Measurements from ENCODE around the gene ARSG.
A peak's percentile ranks its signal among the peaks of the same experiment; 100 is the strongest.

The ARSG gene

DNA sequence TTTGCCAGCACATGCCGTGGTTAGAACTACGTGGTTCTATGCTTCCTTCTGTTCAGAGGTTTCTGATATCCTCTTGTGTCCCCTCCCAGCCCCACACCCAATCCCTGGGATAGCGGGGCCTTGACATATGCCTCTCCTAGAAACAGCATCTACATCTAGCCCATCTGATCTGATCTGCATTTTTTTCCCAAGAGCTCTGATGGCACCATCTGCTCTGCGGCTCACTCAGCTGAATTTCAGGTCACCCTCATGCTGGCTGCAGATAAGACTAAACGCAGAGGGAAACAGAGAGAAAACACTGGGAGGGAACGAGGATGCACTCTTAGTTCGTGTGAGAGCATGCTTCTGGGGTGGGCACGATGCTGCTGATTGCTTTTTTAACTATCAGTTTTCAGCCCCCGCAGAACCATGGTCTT, 155.3 kb downstream of the ARSG start:
- DNase-seq (ENCODE audit: low read depth in 2 of 3, low spot score in 1 of 3) = no peak

DNA sequence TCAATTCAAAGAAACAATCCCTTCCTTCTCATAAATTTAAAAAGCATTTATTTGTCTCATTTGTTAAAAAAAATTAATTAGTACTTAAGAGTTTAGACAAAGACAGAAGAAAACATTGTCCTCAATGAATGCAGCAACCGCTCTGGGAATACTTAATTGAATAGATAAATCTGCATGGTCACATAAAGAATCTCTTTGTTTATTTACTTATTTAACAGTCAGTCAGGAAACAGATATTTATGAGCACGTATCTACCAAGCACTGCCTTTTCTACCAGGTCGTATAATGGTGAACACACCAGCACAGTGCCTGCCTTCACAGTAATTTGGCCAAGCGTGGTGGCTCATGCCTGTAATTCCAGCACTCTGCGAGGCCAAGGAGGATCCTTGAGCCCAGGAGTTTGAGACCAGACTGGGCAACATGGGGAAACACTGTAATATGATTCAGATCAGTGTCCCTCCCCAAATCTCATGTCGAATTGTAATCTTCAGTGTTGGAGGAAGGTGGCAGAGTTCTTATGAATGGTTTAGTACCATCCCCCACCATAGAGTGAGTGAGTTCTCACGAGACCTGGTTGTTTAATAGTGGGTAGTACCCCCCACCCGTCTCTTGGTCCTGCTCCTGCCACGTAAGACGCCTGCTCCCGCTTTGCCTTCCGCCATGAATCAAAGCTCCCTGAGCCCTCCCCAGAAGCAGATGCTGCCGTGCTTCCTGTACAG, 157.9 kb downstream of the ARSG start:
- DNase-seq (ENCODE audit: low read depth in 2 of 3, low spot score in 1 of 3) = no peak

DNA sequence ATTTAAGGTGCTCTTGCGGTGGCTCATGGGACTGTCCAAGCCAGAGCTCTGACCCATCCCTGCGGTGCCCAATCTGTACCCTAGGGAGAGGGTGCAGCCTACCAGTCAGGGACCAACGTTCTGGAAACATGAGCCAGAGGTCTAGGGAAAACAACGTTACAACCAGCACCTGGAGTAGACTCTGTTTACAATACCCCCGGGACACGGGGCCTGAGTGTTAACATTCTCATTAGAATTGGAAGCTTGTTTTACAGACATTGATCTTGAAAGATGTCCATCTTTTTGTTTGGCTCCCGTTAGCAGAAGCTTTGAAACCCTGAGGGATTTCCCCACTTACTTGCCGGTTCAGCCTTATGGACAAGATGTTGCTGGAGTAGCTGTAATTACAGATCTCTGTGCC, 159.1 kb downstream of the ARSG start:
- no peak for DNase-seq (ENCODE audit: low read depth in 2 of 3, low spot score in 1 of 3)

DNA sequence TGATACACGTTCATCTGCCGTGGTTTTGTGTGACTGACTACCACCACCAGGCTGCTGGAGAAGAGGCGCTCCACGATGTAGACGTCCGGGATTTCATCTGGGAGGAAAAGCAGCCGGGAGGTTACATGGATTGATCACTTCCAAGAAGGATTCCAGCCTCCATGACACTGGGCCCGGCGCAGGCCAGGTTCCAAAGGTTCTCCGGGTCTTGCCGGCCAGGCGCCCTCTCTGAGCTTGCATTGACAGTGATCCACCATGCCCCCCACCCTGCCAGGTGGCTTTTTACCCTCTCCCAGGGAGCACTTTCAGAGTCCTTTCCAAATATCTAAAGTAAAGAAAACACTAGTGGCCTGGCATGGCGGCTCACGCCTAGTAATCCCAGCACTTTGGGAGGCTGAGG, 159.5 kb downstream of the ARSG start:
- no peak for DNase-seq (ENCODE audit: low read depth in 2 of 3, low spot score in 1 of 3)

DNA sequence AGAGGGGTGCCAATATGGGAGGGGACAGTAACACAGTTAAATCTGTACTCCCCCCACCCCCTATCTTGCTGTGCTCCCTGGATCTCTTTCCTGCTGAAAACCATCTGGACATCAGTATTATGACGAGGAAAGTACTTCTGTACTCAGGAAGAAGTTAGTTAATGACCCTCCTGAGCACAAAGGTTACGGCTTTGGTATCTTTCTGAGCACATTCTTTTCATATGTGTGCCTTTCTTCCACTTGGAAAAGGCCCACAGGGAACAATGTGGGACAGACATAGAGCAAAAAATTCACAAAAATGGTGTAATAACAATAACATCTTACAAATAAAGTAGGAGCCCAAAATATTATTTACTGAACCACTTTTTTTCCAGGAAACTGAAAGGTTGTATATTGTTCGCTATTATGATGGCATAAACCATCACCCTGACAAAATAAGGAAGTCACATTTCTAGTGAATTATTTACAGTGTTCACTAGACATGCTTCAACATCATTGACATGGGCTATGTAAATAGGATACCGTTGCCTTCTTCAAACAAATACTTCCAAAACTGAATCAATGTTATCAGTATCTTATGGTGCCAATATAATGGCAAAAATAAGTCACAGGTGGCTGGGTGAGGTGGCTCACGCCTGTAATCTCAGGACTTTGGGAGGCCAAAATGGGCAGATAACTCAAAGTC, 160.5 kb downstream of the ARSG start:
- DNase-seq (ENCODE audit: low read depth in 2 of 3, low spot score in 1 of 3) = no peak

DNA sequence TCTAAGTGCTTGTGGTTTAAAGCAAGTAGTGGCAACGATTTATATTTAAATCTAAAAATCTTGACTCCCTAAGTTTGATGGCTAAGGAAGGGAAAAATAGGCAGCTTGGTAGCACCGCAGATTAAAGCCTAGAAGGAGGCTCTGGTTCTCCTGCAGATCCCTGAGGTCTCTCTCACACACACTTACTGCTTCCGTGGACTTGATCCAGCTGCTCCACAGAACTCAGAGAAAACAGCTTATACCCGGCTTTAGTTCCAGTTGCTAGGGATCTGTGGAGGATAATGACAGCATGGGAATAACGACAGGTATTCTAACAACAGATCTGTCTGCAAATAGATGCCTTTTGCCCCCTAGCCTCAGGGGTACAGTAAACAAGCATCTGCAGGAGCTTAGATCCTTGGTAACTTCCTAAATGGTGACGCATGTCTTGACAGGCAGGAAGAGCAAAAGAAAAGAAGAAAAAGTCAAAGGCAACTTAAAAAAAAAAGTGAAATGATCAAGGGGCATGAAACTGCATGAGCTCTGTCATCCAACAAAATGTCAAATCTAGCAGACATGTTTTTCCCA, 161.5 kb downstream of the ARSG start:
- DNase-seq (ENCODE audit: low read depth in 2 of 3, low spot score in 1 of 3) = no peak

DNA sequence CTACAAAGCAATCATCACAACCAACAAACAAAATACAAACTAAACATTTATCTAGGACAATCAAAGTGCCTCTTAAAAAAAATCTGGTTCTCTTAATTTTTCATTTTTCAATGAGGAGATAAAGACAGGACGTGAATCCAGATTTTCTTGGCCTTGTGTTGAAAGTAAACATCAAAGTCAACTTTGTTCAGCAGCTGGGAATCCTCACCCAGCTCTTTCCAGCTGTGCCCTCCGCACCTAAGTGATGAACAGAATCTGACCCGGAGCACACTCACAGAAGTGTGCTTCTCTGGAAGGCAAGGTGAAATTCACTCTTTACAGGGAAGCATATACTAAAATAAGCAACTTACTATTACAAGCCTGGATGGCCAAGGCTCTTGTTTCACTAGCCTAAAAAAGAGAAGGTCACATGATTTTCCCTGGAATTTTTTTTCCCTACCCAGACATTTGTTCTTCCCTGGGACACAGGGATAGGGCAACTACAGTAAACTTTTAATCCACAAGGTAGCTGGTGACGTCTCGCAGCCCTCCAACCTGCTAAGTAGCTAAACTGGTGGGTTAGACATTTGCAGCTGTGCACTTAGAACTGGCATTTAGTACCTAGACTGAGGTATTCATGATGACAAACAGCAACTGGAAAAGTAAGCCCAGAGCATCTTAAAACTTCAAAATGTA, 162.8 kb downstream of the ARSG start:
- DNase-seq (ENCODE audit: low read depth in 2 of 3, low spot score in 1 of 3) = no peak

DNA sequence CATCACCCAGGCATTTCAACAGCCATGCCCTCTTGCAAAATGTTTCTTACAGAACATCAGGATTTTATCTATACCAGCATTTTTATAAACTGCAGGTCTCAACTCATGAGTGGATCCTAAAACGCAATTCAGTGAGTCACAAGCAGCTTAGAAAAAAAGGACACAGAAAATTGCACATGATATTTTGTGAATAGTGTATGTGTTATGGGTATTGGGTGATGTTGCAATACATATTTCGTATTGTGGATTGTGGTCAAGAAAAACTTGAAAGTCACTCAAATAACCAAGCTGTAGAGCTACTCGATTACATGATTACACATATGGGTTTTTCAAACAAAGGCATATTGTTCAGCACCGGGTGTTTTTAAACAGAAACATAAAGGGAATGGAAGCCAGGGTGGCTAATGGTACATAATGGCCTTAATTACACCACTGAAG, 164.6 kb downstream of the ARSG start:
- DNase-seq (ENCODE audit: low read depth in 2 of 3, low spot score in 1 of 3) = no peak

DNA sequence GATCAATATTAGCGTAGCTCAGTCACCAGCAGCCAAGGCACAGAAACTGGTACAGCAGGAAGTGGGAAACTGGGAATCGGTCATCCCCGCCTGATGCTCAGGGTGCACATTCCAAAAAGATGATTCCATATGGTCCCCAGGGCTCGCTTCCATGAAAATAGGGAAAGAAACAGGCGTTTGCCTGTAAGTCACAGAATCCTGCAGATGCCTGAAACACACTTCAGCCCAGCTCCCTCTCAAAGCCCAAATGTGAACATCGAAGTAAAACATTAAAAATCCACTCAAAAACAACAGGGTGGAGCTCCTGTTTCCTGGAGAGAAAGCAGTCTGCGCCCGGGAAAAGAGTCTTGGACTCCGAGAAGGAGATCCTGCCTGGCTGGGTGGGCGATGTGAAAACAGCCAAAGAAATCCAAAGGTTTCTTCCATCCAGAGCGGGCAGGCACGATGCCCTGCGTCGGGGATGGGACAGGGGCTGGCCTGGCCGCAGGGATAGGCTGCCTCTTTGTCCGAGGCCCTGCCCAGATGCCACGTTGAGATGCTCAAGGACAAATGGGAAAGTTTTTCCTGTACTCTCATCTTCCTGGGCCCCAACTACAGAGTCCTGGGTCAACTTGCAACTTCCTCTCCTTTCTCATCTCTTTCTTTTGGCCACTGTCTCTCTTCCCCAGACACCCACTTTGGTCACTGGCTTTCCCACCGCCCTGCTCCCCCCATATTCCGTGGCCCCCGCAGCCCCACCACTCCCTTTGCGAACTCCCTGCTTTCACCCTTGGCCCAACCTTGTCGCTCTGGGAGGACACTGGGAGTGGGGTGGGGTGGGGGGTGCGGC, 165.3 kb downstream of the ARSG start:
- no peak for DNase-seq (ENCODE audit: low read depth in 2 of 3, low spot score in 1 of 3)

DNA sequence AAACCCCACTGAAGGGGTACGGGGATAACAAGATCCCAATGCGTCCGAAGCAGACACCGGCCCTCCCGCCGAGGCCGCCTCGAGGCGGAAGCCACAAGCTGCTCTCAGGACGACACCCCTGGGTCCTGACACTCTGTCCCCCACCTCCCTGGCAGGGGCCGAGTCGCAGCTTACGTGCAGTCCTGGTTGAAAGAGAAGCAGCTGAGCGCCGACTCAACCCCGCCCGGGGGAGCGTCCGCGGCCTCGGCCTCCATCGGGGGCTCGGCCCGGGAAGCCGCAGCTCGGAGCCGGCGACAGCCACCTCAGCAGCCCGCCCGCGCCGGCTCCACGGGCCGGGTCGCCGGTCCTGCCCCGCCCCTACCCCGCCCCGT, 165.9 kb downstream of the ARSG start, which contains the start of gene WIPI1:
WIPI1 (minus strand) TSS at position 329 of the 371 bp plus-strand sequence; CDS start at position 254, 75 bp downstream.
- no peak for DNase-seq (ENCODE audit: low read depth in 2 of 3, low spot score in 1 of 3)

DNA sequence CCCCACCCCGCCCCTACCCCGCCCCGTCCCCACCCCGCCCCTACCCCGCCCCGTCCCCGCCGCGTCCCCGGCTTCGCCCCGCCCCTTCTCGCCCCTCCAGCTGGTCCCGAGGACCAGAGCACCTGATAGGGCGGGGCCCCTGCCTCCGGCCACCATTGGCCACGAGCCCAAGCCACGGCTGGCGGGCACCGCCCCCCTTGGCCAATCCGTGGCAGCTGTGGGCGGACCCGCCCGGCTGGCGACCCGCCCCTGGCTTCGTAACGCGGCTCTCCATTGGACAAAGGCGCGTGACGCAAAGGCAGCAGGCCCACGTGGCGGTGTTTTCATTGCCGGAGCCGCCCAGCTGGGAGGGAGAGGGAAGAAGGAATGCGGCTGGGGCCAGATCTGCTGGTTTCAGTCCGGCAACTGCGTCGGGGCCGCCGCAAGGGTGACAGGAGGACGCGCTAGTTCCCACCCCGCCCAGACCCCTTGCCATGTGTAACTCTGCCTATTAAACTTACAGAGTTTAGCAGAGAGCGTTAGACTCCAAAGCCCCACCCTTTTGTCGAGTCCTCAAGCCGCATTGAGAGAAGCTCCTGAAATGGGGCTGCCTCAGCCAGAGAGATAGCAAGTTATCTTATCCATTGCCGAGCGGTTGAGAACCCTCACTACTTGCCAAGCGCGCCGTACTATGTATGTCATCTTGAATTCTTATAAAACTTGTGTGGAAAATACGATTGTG, 166.4 kb downstream of the ARSG start:
- DNase-seq (ENCODE audit: low read depth in 2 of 3, low spot score in 1 of 3) = peak; percentile 95 to 97 (median 97)

DNA sequence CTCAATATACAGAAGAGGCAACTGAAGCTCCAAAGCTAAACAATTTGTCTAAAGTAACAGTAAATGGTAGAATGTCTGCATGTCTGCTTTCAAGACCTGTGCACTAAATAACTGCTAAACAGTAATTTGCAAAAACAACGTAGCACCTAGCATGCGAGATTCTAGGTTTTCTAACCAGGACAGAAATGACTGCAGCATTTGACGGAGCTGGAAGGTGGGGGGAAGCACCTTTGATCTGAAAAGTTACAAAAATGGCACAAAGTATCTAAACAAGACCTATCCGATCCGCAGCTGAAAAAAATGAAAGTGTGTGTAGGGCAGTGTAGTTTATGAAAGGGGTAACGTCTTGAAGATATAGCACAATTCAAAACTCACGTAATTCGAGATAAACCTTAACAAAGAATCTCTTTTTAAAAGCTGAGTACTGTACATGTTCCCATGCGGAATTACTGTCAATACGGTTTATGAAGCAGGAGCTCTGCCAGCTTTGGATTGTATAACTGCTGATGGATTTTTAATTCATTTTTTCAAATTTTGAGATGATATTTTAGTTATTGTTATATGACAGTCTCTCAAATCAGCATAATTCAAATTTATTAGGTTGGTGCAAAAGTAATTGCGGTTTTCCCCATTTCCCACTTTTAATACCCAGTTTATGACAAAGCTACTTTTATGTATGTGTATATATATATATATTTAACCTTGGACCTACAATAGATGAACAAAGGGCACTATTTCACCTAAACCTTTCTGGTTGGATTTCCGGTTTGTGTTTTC, 167.2 kb downstream of the ARSG start:
- DNase-seq (ENCODE audit: low read depth in 2 of 3, low spot score in 1 of 3) = no peak

DNA sequence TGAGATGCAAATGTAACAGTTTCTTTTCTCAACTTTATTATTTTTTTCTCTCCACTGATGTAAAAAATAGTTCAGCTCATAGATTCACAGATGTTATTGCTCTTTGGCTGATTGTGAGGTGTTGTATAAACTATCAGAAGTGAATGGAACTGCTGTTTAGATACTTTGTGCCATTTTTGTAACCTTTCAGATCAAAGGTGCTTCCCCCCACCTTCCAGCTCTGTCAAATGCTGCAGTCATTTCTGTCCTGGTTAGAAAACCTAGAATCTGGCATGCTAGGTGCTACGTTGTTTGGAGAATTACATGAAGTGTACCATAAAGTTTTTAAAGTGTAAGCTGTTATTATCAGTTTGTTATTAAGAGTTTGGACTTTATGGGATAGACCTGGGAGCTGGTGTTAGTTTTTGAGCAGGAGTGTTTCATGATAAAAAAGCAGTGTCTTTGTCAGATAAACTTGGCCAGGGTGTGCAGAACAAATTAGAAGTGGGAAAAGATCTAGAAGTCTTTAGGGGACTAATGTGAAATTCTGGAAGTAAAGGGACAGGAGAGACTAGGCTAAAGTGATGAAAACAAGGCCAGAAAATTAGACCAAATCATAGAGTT, 167.8 kb downstream of the ARSG start:
- DNase-seq (ENCODE audit: low read depth in 2 of 3, low spot score in 1 of 3) = no peak

DNA sequence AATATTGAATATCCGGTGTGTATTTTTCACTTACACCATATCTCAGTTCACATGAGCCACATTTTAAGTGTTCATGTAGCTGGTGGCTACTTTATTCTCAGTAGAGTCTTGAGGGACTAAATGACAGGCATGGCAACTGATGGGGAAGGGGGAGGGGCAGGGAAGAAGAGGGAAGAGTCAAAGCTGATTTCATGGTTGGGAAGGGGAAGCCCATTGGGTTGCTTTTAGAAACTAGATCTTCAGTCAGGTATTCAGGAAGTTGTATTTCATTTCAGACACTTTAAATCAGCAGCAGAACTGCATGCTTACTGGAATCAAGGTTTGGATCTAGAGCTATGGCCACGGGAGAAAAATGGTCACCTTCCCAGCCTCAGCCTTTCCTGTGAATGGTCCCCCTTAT, 168.9 kb downstream of the ARSG start:
- no peak for DNase-seq (ENCODE audit: low read depth in 2 of 3, low spot score in 1 of 3)

DNA sequence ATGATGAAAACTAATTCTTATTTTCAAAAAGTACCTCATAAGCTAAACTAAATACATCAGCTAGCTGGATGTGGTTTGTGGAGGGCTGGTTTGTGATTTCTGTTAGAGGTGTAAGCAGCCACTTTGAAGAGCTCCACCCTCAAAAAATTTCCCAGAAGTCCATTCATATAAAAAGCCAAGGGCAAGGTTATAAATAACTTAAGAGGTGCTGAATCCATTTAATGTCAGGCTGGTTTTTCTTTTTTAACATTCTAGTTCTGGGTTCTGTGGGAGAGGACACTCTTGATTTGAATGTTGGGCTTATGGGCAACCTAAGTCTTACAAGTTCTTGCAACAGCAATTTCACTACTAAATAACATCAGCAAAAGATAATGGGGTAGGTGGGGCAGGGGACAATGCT, 169.4 kb downstream of the ARSG start:
- DNase-seq (ENCODE audit: low read depth in 2 of 3, low spot score in 1 of 3) = no peak

DNA sequence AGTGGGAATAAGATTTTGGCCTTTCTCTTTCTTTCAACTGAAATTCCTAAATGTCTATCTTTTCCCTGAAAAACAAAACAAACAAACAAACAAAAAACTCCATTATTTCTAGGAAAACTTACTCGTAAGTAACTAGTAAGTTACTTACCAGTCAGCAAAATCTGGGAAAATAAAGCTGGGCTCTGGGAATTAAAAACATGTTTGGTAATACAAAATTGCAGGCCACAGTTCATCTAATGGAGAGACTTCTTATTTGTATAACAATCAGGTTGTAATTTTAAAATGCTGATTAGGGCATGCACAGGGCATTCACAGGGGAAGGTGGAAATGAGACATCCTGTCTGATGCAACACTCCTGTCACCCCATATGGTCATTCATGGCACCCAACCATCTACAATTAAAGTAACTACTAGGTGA, 169.8 kb downstream of the ARSG start:
- DNase-seq (ENCODE audit: low read depth in 2 of 3, low spot score in 1 of 3) = no peak

DNA sequence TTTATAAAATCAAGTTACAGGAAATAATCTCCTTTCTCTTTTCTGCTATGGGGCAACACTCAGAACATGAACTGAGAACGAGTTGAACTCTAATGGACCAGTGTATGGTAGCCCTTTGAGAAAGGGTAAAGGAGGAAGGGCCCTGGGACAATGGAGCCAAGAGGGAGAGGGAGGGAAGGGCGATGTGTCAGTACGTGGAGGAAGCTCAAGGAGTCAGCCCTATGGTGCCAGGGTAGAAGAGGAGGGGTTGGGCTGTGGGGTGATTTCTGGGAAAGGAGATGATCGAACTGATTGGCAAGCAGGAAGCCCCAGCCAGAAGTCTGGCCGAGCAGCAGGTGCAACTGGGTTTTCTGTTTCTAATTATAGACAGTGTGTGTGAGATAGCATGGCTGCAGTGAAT, 170.3 kb downstream of the ARSG start:
- no peak for DNase-seq (ENCODE audit: low read depth in 2 of 3, low spot score in 1 of 3)

DNA sequence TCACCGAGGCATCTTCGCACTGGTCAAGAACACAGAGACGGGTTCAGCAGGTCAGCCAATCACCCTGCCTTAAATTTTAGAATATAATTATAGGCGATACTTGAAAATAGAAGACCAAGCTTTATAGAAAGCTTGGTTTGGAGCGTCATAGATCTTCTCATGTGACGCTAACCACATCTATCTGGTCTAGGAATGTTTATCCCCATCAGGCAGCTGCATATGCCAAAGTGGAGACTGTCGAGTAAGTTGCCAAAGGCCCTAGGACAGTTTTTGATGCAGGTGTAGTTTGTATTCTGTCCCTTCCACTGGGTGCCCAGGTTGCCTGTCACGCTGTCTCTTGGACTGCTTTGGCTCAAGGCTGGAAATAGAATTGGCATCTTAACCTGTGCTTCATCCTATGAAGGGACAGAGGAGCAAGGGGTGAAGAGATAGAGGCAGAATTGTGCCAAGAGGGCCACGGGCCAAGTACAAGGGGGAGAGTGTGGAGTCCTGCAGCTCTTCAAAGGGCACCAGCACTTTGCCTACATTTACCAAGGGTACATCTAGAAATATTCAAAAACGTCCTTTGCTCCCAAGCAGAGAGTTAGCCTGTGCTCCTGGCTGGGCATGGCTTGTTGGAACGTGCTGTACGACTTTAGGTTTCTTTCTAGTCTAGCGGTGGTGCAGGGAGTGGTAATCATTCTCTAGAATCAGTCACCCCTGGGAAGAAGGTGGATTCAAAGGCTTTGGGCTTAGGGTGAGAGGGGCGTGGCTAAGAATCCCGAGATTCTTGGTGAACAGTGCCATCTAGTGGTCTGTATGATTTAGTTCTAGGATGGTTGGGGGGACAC, 171.3 kb downstream of the ARSG start:
- peak; percentile 49 to 83 (median 50) for DNase-seq (ENCODE audit: low read depth in 2 of 3, low spot score in 1 of 3)
